Heart right ventricle (tissue), 16 donors: ENCODE measurements around the gene ANO2. TPM values are rescaled to one million over a fixed set of nuclear protein-coding genes. Genes with fewer than 3 reads are reported as not detected.

ENCODE experiments used
- ATAC-seq, 8 donors: fragments of 200-7000 bp; cut with Tn5 transposase; one replicate each; pipeline ENCODE4 v1.9.1; 2020; ENCODE audit warnings: mild to moderate bottlenecking in 8 of 8, moderate library complexity in 8 of 8, moderate number of reproducible peaks in 1 of 8
- DNase-seq, 2 donors: peaks; one replicate each; pipeline ENCODE4 v3.0.0-alpha.2; 2020
- H3K27ac ChIP-seq, 10 donors: fragments of 200-600 bp; sonication (generic) in 2 of 10; one replicate each; pipeline versions ENCODE4 v1.5.0 to v1.8.0; 2020 to 2022; ENCODE audit warnings: mild to moderate bottlenecking in 3 of 10
- H3K27me3 ChIP-seq, 7 donors: fragments of 200-600 bp; one replicate each; pipeline ENCODE4 v1.8.0; 2021 to 2022; ENCODE audit warnings: mild to moderate bottlenecking in 2 of 7
- H3K36me3 ChIP-seq, 9 donors: fragments of 200-600 bp; sonication (generic) in 1 of 9; one replicate each; pipeline versions ENCODE4 v1.5.0 to v1.8.0; 2020 to 2022; ENCODE audit warnings: mild to moderate bottlenecking in 2 of 9
- H3K4me1 ChIP-seq, 9 donors: fragments of 200-600 bp; sonication (generic) in 1 of 9; one replicate each; pipeline versions ENCODE4 v1.5.0 to v1.8.0; 2020 to 2022; ENCODE audit warnings: mild to moderate bottlenecking in 4 of 9
- H3K4me3 ChIP-seq, 10 donors: fragments of 200-600 bp; sonication (generic) in 2 of 10; one replicate each; pipeline versions ENCODE4 v1.5.0 to v1.8.0; 2020 to 2022; ENCODE audit warnings: mild to moderate bottlenecking in 7 of 10, moderate library complexity in 2 of 10
- H3K9me3 ChIP-seq, 11 donors: fragments of 200-600 bp in 10 of 11; sonication (generic) in 2 of 11; one replicate each; pipeline versions ENCODE4 v1.5.0 to v1.8.0; 2013 to 2022; ENCODE audit warnings: mild to moderate bottlenecking in 2 of 11, control low read depth in 1 of 11, moderate library complexity in 1 of 11
- CTCF ChIP-seq, 9 donors: fragments of 200-600 bp; sonication (generic) in 2 of 9; IDR thresholded peaks; one replicate each; pipeline versions ENCODE4 v1.5.0 to v1.8.0; 2021 to 2022; ENCODE audit warnings: antibody characterized with exemption in 9 of 9, mild to moderate bottlenecking in 5 of 9, moderate library complexity in 1 of 9
- WGBS, 2 donors: extraction: QIAGEN DNeasy Blood & Tissue Kit; methylation state at CpG; one replicate each; pipeline ENCODE4 v1.1.7; 2013; ENCODE audit warnings: inconsistent platforms in 1 of 2; 5-methylcytosine and 5-hydroxymethylcytosine counted together
- intact Hi-C, 10 donors: fragments of 100-400 bp; cut with DNase I; formaldehyde crosslinking; loops; one replicate each; pipeline versions ENCODE4 v1.11.1 to v1.14.2; 2022
- polyA plus RNA-seq, 2 donors: library from polyadenylated mRNA; stranded (reverse); fragments of 200-250 nt; gene quantifications; one replicate each; pipeline ENCODE4 v1.2.3, GENCODE V29; 2013
- total RNA-seq, 10 donors: library from RNA; stranded (reverse); fragmentation: NEBNext Ultra II Directional in 3 of 10; extraction: Animal tissue kit (Norgen Biotek cat#: 25700) in 3 of 10; gene quantifications; one replicate each; pipeline versions ENCODE4 v1.2.1 to v1.2.4, GENCODE V29; 2021 to 2023
- donor health status: Arrhythmogenic right ventricular cardiomyopathy.
- donor health status: ischemic (EF 13 %, LVEDD 7.1; RV severe dilation, severe dysfunction).
- donor health status: healthy with polysubstance abuse.
- donor health status: DM: no; HTN: yes; CAD: no.
- donor health status: DM: no; HTN: no; CAD: no.
- donor health status: ischemic (EF 25% LVEDD 6.9; RV normal size, moderate dysfunction).
- donor health status: ischemic (EF 25% LVEDD 5.7; RV mildly dilated, moderate dysfunction).
- donor health status: healthy.
- donor health status: DM: yes; HTN: yes; CAD: no.
- donor health status: Ischemic cardiomyopathy.
- donor health status: ischemic (EF 35%, LVEDD 5.7; RV mildly dilated, moderate dysfunction).
- donor health status: nonischemic (EF 11% LVEDD 7.7; RV severe dilation, severe dysfunction).
- donor health status: DM: yes; HTN: yes; CAD: no.
- donor health status: PGD.
- donor health status: ischemic (EF 29% LVEDD 5.4; RV normal size, mild dysfunction).
- donor health status: nonischemic (EF 23%, LVEDD 6.1; RV moderate dilation, normal function).

ANO2 gene
- total and polyA plus RNA-seq, 12 donors, result 4.0 to 15.2 (median 12.0) TPM

GRCh38 chr12:5916785-5917290 is 28.2 kb downstream of the ANO2 start:
- DNase-seq (no peak), ATAC-seq (peak in 2 of 8 donors; percentile 16 to 37)
- Histone ChIP-seq H3K36me3 (peaks cover 0 to 81% (median 0%) of the 10 kb centered on the region in 9 donors), H3K4me1 (no peaks in the 10 kb centered on the region), H3K27ac (no peak overlapping the region), H3K4me3 (no peak overlapping the region), H3K9me3 (no peaks in the 10 kb centered on the region), H3K27me3 (peaks cover 0 to 9% (median 0%) of the 10 kb centered on the region in 7 donors)
- WGBS, 2 donors, result 78 to 84% methylated on average over 9 of the region's 9 CpGs
- no peak for TF ChIP-seq CTCF (IDR thresholded peaks at IDR 0.05)
- intact Hi-C loops, result no loop called here

DNA sequence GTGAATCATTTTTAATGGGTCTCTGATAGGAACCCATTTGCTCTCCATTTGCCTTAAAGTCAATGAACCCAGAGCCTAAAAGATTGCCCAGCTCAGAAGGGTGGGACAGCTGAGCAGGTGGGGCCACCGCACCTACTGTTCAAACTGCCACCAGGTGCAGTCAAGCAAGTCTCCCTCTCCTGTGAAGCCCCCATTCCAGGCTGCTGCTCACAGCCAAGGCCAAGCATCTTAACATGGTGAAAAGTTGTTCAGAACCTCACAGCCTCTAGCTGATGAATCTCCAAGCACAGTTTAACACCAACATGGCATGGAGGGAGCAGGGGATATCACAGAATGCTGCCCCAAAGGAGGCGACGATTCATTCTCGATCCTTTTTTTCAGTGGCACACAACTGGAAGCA is 29.5 kb downstream of the ANO2 start:
- 81 to 94% methylated on average over 4 of the region's 4 CpGs for WGBS, 2 donors
- Histone ChIP-seq H3K4me3 (no peak overlapping the region), H3K27ac (no peak overlapping the region), H3K27me3 (peaks cover 0 to 20% (median 6%) of the 10 kb centered on the region in 7 donors), H3K4me1 (no peaks in the 10 kb centered on the region), H3K9me3 (no peaks in the 10 kb centered on the region), H3K36me3 (peaks cover 0 to 83% (median 0%) of the 10 kb centered on the region in 9 donors)
- intact Hi-C loops, result no loop called here
- DNase-seq (no peak), ATAC-seq (no peak)
- no peak for TF ChIP-seq CTCF (IDR thresholded peaks at IDR 0.05)

GRCh38 chr12:5914387-5915149 is 30.5 kb downstream of the ANO2 start:
- no peak overlapping the region for H3K4me3 ChIP-seq
- no peak overlapping the region for H3K27ac ChIP-seq
- 72 to 79% methylated on average over 11 of the region's 11 CpGs for WGBS, 2 donors
- H3K36me3 ChIP-seq, result peaks cover 0 to 77% (median 0%) of the 10 kb centered on the region in 9 donors
- no peak for DNase-seq
- peak in 1 of 8 donors; percentile 39 for ATAC-seq
- H3K4me1 ChIP-seq, result no peaks in the 10 kb centered on the region
- intact Hi-C loops, result no loop called here
- peaks cover 0 to 20% (median 6%) of the 10 kb centered on the region in 7 donors for H3K27me3 ChIP-seq
- H3K9me3 ChIP-seq, result no peaks in the 10 kb centered on the region
- no peak for TF ChIP-seq CTCF (IDR thresholded peaks at IDR 0.05)

DNA sequence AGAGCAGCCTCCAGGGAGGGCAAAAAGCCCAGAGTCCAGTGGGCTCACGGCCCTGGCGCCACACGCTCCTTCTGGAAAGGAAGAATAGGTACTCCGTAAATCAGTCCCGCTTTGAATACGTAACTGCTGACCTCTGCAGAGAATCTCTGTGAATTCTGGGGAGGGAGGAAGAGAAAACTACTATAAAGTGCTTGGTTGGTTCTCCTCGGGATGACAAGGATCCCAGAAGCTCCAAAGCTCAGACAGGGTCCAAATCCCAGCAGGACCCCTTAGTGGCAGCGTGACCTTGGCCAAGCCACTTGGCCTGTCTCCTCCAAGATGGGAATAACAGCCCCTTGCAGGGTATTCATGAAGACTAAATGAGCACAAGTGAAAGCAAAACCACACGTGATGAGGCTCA is 31.7 kb downstream of the ANO2 start:
- Histone ChIP-seq H3K36me3 (peaks cover 0 to 79% (median 0%) of the 10 kb centered on the region in 9 donors), H3K9me3 (no peaks in the 10 kb centered on the region), H3K27ac (no peak overlapping the region), H3K4me1 (no peaks in the 10 kb centered on the region), H3K4me3 (no peak overlapping the region), H3K27me3 (peaks cover 0 to 22% (median 6%) of the 10 kb centered on the region in 7 donors)
- intact Hi-C loops, result no loop called here
- 92% methylated on average over 9 of the region's 9 CpGs for WGBS, 2 donors
- no peak for TF ChIP-seq CTCF (IDR thresholded peaks at IDR 0.05)
- ATAC-seq (no peak), DNase-seq (no peak)
